ENCODE results near the gene C1orf122. TPM values are rescaled to one million over a fixed set of nuclear protein-coding genes. Genes with fewer than 3 reads are reported as not detected.

Gene C1orf122
- total RNA-seq, 1 donor from 2014 or later, result 284 TPM

DNA sequence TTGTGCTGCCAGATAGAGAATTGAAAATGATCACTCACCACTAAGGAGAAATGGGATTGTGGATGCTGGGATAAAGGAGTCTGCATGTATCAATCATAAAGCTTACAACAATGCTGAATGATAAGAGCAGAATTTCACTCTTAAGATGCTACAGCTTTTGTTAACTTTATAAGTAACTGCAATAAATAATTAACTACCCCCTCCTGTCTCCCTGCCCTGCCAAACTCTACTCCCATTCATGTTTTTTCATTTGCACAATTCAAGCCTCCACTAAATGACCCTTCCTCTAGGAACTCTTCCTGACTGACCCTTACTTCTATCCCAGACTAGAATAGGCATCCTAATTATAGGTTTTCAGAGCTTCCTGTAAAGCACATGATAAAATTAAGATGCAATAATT is 36.9 kb downstream of the C1orf122 start:
- no peaks in the 10 kb centered on the region for H3K27me3 ChIP-seq
- no peaks in the 10 kb centered on the region for H3K9me3 ChIP-seq
- H3K4me3 ChIP-seq, result no peak overlapping the region
- H3K36me3 ChIP-seq, result peaks cover 10 to 17% of the 10 kb centered on the region in 2 donors
- H3K27ac ChIP-seq, result no peak overlapping the region
- no peaks in the 10 kb centered on the region for H3K4me1 ChIP-seq
- TF ChIP-seq CTCF (IDR thresholded peaks at IDR 0.05), result no peak
- no peak for DNase-seq (ENCODE audit: low spot score in 2 of 2)
- intact Hi-C loops (cut with DNase I), result no loop called here

- DNase-seq (ENCODE audit: low spot score in 2 of 2), result no peak
- Histone ChIP-seq H3K36me3 (peaks cover 3 to 15% of the 10 kb centered on the region in 2 donors), H3K4me1 (no peaks in the 10 kb centered on the region), H3K27me3 (no peaks in the 10 kb centered on the region), H3K27ac (no peak overlapping the region), H3K9me3 (no peaks in the 10 kb centered on the region), H3K4me3 (no peak overlapping the region)
- TF ChIP-seq CTCF (IDR thresholded peaks at IDR 0.05), result no peak
- intact Hi-C loops (cut with DNase I), result no loop called here
These were observed 37.6 kb downstream of the C1orf122 start for GRCh38 chr1:37845049-37845646.

DNA sequence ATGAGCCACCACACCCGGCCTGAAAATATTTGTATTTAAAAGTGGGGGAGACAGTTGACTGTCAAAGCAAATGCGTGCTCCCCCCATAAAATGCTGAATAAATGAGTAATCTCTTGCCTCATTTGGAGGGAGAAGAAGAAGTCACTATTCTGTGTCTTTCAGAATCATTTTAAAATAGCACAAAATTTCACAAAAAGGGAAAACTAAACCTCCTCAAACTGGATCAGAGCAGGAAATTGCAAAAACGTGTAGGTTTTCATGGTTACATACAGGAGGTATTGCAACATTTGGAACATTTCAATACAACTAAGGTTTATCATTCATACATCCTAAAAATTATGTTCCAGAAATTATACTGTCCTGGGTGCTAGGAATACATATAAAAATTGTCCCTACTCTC is 38.2 kb downstream of the C1orf122 start:
- Histone ChIP-seq H3K4me3 (no peak overlapping the region), H3K27ac (no peak overlapping the region), H3K27me3 (no peaks in the 10 kb centered on the region), H3K36me3 (peaks cover 3 to 11% of the 10 kb centered on the region in 2 donors), H3K4me1 (no peaks in the 10 kb centered on the region), H3K9me3 (no peaks in the 10 kb centered on the region)
- intact Hi-C loops (cut with DNase I), result no loop called here
- no peak for TF ChIP-seq CTCF (IDR thresholded peaks at IDR 0.05)
- no peak for DNase-seq (ENCODE audit: low spot score in 2 of 2)

DNA sequence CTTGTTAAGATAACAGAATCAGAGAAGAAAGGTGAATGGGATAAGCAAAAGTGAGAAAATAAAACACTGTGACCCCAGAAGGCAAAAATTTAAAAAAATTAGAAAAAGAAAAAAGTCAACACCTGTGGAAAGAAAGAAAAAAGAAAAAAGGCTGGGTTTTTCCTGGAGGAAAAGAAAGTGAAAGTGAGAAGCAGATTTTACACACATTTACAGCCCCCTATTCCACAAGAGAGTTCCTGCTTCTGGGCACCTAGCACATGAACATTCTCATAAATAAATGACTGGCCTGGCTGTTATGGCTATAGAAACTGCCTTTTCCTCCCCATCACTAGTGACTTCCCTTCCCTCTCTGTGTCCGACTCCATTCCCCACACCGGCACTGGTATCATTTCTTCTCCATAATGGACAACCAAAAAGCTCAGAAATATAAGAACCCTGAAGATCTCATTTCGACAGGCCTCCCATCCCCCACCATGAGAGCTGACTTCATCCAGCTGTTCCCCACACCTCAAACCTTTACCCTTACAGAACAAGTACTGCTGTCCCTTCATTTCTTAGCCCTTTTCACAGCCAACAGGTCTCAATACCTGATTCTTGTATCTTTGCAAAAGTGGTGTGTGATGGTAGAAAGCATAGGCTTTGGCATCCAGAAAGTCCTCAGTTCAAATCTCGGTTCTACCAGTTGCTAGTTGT is 39.2 kb downstream of the C1orf122 start:
- DNase-seq (ENCODE audit: low spot score in 2 of 2), result no peak
- Histone ChIP-seq H3K9me3 (no peaks in the 10 kb centered on the region), H3K4me3 (no peak overlapping the region), H3K27me3 (no peaks in the 10 kb centered on the region), H3K27ac (no peak overlapping the region), H3K36me3 (peaks cover 3 to 11% of the 10 kb centered on the region in 2 donors), H3K4me1 (peaks cover 0 to 4% of the 10 kb centered on the region in 2 donors)
- intact Hi-C loops (cut with DNase I), result no loop called here
- TF ChIP-seq CTCF (IDR thresholded peaks at IDR 0.05), result no peak

- H3K4me1 ChIP-seq, result peaks cover 0 to 18% of the 10 kb centered on the region in 2 donors
- no peak for DNase-seq (ENCODE audit: low spot score in 2 of 2)
- H3K27ac ChIP-seq, result no peak overlapping the region
- no peaks in the 10 kb centered on the region for H3K9me3 ChIP-seq
- intact Hi-C loops (cut with DNase I), result no loop called here
- H3K4me3 ChIP-seq, result no peak overlapping the region
- no peak for TF ChIP-seq CTCF (IDR thresholded peaks at IDR 0.05)
- H3K27me3 ChIP-seq, result no peaks in the 10 kb centered on the region
- peaks cover 3 to 13% of the 10 kb centered on the region in 2 donors for H3K36me3 ChIP-seq
These were observed 41.9 kb downstream of the C1orf122 start for GRCh38 chr1:37849480-37849879.
